Stimulated activated memory B cell treated with anti-CD40 and anti-IgM and Interleukin-4, amounts not matched to agents 10 μg/mL and 1 μg/mL and 100 μg/mL, for 72 hours (primary cell): ENCODE results near the gene MT1F.
"Not testable (repeated sequence)": the region's sequence is repeated elsewhere in the genome, so short reads cannot be mapped to it uniquely, and the experiment has no call there.

Experiments used
- ATAC-seq: fragments of 150-1000 bp; cut with Tn5 transposase; 2 replicates; pipeline ENCODE4 v1.10.0; 2021
- H3K27ac Mint-ChIP-seq: one replicate; pipeline ENCODE4 v1.8.0; 2022; ENCODE audit warnings: mild to moderate bottlenecking, mixed read lengths
- H3K27me3 Mint-ChIP-seq: one replicate; pipeline ENCODE4 v1.8.0; 2022; ENCODE audit warnings: mixed read lengths
- H3K36me3 Mint-ChIP-seq: one replicate; pipeline ENCODE4 v1.8.0; 2022; ENCODE audit warnings: mixed read lengths
- H3K4me1 Mint-ChIP-seq: one replicate; pipeline ENCODE4 v1.8.0; 2022; ENCODE audit warnings: mixed read lengths
- H3K4me3 Mint-ChIP-seq: one replicate; pipeline ENCODE4 v1.8.0; 2022; ENCODE audit warnings: mild to moderate bottlenecking, moderate library complexity, mixed read lengths
- H3K9me3 Mint-ChIP-seq: one replicate; pipeline ENCODE4 v1.8.0; 2022; ENCODE audit warnings: mixed read lengths

MT1F gene

GRCh38 chr16:56647641-56648431 is 9.9 kb upstream of the MT1F start:
- no peaks in the 10 kb centered on the region for H3K9me3 Mint-ChIP-seq
- no peaks in the 10 kb centered on the region for H3K36me3 Mint-ChIP-seq
- H3K27ac Mint-ChIP-seq, result no peak overlapping the region
- H3K27me3 Mint-ChIP-seq, result peaks cover 46% of the 10 kb centered on the region
- no peak for ATAC-seq
- no peak overlapping the region for H3K4me3 Mint-ChIP-seq
- H3K4me1 Mint-ChIP-seq, result peaks cover 17% of the 10 kb centered on the region

GRCh38 chr16:56649271-56649670 is 8.5 kb upstream of the MT1F start:
- Mint-ChIP-seq H3K9me3 (no peaks in the 10 kb centered on the region), H3K27me3 (peaks cover 38% of the 10 kb centered on the region), H3K4me3 (no peak overlapping the region), H3K36me3 (no peaks in the 10 kb centered on the region), H3K27ac (no peak overlapping the region), H3K4me1 (peaks cover 12% of the 10 kb centered on the region)
- no peak for ATAC-seq

GRCh38 chr16:56649820-56650219 is 7.9 kb upstream of the MT1F start:
- Mint-ChIP-seq H3K9me3 (no peaks in the 10 kb centered on the region), H3K4me3 (no peak overlapping the region), H3K27me3 (peaks cover 33% of the 10 kb centered on the region), H3K4me1 (peaks cover 12% of the 10 kb centered on the region), H3K36me3 (no peaks in the 10 kb centered on the region), H3K27ac (no peak overlapping the region)
- no peak for ATAC-seq

DNA sequence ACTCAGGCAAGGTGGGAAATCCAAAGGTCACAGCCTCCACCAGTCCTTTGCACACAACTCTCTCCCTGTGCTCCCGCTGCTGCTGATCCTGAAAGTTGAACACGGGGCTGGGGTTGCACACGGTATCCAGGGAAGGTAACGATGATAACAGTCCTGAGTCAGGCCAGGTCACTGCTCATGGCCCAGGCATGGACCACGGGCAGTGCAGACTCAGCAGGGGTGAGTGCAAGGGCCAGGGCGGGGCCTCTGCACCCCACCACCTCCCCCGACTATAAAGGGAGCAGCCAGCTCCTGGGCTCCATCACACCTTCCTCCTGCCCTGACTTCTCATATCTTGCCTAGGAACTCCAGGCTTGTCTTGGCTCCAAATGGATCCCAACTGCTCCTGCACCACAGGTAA is 6.2 kb upstream of the MT1F start, which contains the start of gene MT1B:
Gene MT1B, plus strand, starts transcription at position 301 of the 400 bp plus-strand sequence. Its CDS starts 68 bp downstream, at position 369.
- Mint-ChIP-seq H3K9me3 (no peaks in the 10 kb centered on the region), H3K36me3 (no peaks in the 10 kb centered on the region), H3K4me1 (peaks cover 12% of the 10 kb centered on the region), H3K27ac (no peak within 1 kb of the TSS), H3K4me3 (no peak within 1 kb of the TSS), H3K27me3 (peaks cover 28% of the 10 kb centered on the region)
- ATAC-seq, result peak; percentile 20

DNA sequence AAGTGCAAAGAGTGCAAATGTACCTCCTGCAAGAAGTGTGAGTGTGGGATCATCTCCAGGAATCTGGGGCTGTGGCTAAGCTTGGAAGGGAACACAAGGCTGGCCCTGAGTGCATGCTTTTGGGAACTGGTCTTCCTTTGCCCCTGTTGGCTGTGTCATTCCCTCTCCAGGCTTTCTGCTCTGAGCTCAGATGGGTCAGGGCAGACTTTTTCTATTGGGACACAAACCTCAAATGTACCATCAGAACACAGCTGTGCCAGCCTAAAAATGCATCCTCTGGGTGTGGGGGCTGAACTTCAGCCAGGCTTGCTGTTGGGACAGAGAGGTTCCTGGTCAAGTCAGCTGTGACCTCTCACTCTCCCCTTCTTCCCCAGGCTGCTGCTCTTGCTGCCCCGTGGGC is 5.2 kb upstream of the MT1F start:
- Mint-ChIP-seq H3K4me1 (peaks cover 18% of the 10 kb centered on the region), H3K4me3 (no peak overlapping the region), H3K9me3 (no peaks in the 10 kb centered on the region), H3K27ac (no peak overlapping the region), H3K27me3 (peaks cover 21% of the 10 kb centered on the region), H3K36me3 (no peaks in the 10 kb centered on the region)
- ATAC-seq, result no peak

GRCh38 chr16:56653218-56653617 is 4.5 kb upstream of the MT1F start:
- H3K27me3 Mint-ChIP-seq, result peaks cover 14% of the 10 kb centered on the region
- H3K4me1 Mint-ChIP-seq, result peaks cover 24% of the 10 kb centered on the region
- no peak overlapping the region for H3K4me3 Mint-ChIP-seq
- no peaks in the 10 kb centered on the region for H3K36me3 Mint-ChIP-seq
- H3K27ac Mint-ChIP-seq, result no peak overlapping the region
- H3K9me3 Mint-ChIP-seq, result no peaks in the 10 kb centered on the region
- no peak for ATAC-seq

DNA sequence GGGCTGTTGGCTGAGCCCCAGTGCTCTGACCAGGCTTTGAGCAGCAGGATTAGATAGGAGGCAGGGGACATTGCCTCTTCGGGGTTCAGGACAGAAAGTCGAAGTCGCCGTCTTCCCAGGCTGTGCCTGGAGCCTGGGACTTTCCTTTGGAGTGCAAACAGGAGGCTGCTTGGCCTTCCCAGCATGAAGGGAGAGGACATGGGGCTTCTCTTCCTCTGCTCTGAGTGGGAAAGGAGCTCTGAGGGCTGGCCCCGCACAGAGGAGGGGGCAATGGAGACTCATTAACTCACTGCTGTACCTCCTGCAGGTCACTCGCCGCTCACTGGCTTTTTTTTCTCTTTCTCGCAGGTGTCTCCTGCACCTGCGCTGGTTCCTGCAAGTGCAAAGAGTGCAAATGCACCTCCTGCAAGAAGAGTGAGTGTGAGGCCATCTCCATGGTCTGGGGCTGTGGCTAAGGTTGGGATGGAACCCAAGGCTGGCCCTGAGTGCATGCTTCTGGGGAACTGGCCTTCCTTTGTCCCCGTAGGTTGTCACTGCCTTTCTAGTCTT is 642 bp downstream of the MT1F start:
- Mint-ChIP-seq H3K4me1 (peaks cover 35% of the 10 kb centered on the region), H3K36me3 (no peaks in the 10 kb centered on the region), H3K27me3 (peaks cover 21% of the 10 kb centered on the region), H3K9me3 (no peaks in the 10 kb centered on the region), H3K4me3 (peak overlapping the region; percentile 89), H3K27ac (peak overlapping the region; percentile 71)
- no peak for ATAC-seq

GRCh38 chr16:56662357-56663354 is 4.9 kb downstream of the MT1F start:
- H3K27me3 Mint-ChIP-seq, result peaks cover 63% of the 10 kb centered on the region

DNA sequence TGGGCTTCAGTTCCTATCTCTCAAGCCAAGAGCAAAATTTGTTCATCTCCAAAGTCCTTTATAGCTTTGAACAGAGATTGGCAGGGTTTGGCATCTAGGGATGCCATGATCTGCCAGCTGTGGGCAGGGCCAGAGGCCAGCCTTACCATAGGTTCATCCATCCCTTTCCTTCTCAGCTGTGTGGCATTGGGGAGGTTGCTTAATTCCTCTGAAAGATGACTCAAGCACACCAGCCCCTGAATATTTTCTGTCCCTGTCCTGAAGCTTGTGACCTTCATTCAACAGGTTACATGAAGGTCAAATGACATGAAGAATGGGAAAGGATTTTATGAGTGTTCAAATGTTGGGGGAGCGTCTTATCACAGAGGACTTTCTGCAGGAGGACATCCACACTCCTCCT is 6.7 kb downstream of the MT1F start:
- H3K4me3 Mint-ChIP-seq, result no peak overlapping the region
- no peaks in the 10 kb centered on the region for H3K36me3 Mint-ChIP-seq
- no peaks in the 10 kb centered on the region for H3K9me3 Mint-ChIP-seq

More at GRCh38 chr16:56662357-56663354, 4.9 kb downstream of the MT1F start:
- Mint-ChIP-seq H3K9me3 (no peaks in the 10 kb centered on the region), H3K36me3 (no peaks in the 10 kb centered on the region), H3K4me3 (peak overlapping the region; percentile 21), H3K27ac (no peak overlapping the region), H3K4me1 (peaks cover 25% of the 10 kb centered on the region)
- peak; percentile 22 for ATAC-seq

DNA sequence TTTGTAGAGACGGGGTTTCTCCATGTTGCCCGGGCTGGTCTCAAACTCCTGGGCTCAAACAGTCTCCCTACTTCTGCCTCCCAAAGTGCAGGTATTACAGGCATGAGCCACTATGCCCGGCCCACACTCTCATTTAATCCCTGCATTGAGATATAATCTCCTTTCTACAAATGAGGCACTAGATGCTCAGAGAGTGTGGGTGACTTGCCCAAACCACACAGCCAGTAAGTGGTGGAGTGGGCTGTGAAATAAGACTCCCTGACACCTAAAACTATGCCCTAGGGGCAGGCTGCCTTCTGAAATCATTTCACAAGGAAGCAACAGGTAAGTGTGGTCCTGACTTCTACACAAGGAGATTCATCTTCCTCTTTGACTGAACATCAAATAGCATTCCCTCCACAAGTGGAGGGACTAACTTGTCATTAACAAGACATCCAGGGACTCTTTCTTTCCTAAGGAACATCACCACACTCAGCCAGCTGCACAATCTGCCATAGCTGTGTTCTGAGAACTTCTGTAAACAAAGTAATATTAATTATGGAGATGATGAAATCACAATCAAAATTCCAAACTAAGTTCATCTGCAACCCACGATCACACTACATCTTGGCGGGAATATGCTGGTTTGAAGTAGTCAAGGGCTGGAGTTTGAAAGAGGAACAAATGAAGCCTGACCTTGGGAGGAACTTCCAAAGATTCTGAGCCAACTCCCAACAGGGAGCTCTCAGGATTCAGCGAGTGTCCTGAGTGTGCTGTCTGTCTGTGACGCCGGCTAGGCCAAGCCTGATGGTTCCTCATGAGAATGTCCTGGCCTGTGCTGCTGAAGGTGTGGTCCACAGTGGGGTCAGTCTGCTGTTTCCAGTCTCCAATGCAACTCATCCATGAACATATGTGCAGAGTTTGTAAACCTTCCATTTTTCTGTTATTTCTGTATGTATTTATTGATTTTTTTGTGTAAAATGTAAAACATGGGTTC is 7.8 kb downstream of the MT1F start:
- not testable (repeated sequence) for ATAC-seq, H3K36me3 Mint-ChIP-seq, H3K4me3 Mint-ChIP-seq, H3K9me3 Mint-ChIP-seq, H3K27ac Mint-ChIP-seq
- Mint-ChIP-seq H3K4me1 (peaks cover 39% of the 10 kb centered on the region), H3K27me3 (peaks cover 92% of the 10 kb centered on the region)

More for the DNA sequence above, 6.7 kb downstream of the MT1F start:
- Mint-ChIP-seq H3K4me1 (peaks cover 34% of the 10 kb centered on the region), H3K27me3 (peaks cover 82% of the 10 kb centered on the region), H3K27ac (no peak overlapping the region)
- no peak for ATAC-seq

DNA sequence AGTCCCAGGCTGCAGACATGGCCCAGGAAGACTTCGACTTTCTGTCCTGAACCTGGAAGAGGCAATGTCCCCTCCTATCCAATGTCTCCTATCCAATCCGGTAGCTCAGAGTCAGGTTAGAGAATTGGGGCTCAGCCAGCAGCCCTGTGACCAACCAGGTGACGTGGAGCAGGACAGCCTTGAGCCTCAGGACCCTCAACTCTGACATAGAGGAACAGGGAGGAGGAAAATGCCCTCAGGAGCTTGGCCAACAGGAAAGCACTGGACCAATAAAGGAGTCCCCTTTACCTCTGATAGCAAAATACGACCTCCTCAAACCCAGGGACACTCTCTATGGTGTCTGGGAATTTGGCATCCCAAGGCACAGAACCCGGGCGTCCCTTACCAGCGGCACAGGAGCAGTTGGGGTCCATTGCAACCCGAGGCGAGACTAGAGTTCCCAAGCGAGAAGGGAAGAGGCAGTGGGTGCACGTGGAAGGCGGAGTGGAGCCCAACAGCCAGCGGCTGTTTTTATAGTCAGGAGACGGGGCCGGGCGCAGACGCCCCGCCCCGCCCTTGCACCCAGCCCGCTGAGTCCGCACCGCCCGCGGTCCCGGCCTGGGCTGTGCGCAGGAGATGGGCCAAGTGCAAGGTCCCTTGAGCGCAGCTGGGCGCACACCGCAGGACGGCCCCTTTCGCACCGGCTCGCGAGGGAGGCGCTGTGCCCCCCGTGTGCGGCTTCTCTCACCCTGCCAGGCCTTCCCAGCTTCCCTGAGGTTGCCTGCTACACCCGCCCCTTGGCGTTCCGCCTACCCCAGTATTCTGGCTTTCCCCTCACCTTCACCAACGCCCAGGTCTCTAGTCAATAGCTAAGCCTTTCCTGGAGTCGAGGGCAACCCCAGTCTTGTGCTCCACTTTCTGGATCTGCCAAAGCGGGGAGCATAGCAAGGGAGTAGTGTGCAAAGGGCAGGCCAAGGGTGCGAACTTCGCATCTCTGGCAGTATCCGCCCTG is 10.1 kb downstream of the MT1F start, which contains the start of gene MT1G:
Gene MT1G, minus strand, starts transcription at position 485 of the 991 bp plus-strand sequence. Its CDS starts 72 bp downstream, at position 413.
- ATAC-seq, result peak; percentile 34
- peaks cover 32% of the 10 kb centered on the region for H3K4me1 Mint-ChIP-seq
- H3K27ac Mint-ChIP-seq, result no peak within 1 kb of the TSS
- no peaks in the 10 kb centered on the region for H3K9me3 Mint-ChIP-seq
- no peak within 1 kb of the TSS for H3K4me3 Mint-ChIP-seq
- H3K36me3 Mint-ChIP-seq, result no peaks in the 10 kb centered on the region
- H3K27me3 Mint-ChIP-seq, result peaks cover 96% of the 10 kb centered on the region

DNA sequence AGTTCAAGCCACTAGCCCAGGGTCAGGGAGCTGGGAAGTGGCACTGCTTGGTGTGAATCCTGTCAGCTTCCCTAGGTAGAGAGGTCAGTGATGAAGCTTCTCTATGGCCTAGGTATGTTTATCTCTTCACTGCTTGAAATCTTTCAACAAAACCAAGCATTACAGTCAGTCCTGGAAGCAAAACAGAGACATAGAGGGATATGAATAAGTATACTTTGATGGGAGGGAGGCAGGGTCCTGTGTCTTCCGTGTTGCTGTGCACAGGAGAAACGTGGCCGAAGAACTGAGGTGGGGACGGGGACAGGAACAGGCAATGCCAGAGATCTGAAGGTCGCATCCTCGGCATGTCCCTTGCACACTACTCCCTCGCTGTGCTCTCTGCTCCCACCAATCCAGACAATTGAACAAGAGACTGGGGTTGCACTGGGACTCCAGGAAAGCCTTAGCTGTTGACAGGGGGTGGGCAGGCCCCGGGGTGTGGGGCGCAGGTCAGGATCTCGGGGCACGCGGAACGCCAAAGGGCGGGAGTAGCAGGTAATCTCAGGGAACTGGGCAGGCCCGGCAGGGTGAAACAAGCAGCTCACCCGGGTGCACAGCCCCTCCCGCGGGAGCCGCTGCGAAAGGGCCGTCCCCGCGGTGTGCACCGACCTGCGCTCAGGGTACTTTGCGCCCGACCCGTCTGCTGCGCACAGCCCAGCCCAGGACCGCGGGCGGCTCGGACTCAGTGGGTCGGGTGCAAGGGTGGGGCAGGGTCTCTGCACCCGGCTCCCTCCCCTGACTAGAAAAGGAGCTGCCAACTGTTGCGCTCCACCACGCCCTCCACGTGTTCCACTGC is 11.5 kb downstream of the MT1F start, which contains the start of gene MT1H:
Gene MT1H, plus strand, starts transcription at position 810 of the 835 bp plus-strand sequence. CDS start 71 bp downstream, outside the sequence.
- no peaks in the 10 kb centered on the region for H3K36me3 Mint-ChIP-seq
- no peak within 1 kb of the TSS for H3K27ac Mint-ChIP-seq
- H3K4me3 Mint-ChIP-seq, result peak within 1 kb of the TSS; percentile 46
- H3K4me1 Mint-ChIP-seq, result peaks cover 24% of the 10 kb centered on the region
- H3K9me3 Mint-ChIP-seq, result no peaks in the 10 kb centered on the region
- peaks cover 93% of the 10 kb centered on the region for H3K27me3 Mint-ChIP-seq
- ATAC-seq, result peak; percentile 52
